ENCODE measurements around the gene TMEM178A.

DNA sequence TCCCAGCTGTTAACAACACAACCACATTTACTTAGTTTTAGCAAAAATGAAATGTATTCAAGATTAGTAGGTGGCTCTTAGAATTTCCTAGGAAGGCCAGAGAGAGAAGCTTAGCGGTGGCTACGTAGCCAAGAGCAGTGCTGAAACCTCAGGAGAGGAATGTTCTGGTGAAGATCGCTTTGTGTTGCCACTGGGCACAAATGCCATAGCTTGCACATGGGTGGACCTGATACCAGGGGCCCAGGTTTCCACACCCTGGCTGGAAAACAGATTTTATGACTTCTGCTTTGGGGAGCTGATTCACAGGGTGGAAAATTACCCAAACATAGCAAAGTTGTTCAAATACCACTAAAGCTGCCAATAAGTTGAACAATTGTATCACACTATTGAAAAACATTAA, 69.9 kb downstream of the TMEM178A start:
- TF ChIP-seq POLR2AphosphoS5 (IDR thresholded peaks at IDR 0.05) (no peak), CTCF (IDR thresholded peaks at IDR 0.05) (no peak), POLR2A (IDR thresholded peaks at IDR 0.05; ENCODE audit: low read depth) (no peak)

Measured in esophagus muscularis mucosa (tissue), 3 donors.